Pancreas (tissue), 10 donors: Measurements from ENCODE around the gene RAB28. TPM values are rescaled to one million over a fixed set of nuclear protein-coding genes. Genes with fewer than 3 reads are reported as not detected.

Experiments
- ATAC-seq, 4 donors: fragments of 200-7000 bp; cut with Tn5 transposase; one replicate each; pipeline versions ENCODE4 v1.8.0 to v1.9.1; 2020; ENCODE audit warnings: mild to moderate bottlenecking in 4 of 4, moderate library complexity in 4 of 4
- DNase-seq, 6 donors: peaks; one replicate each; pipeline ENCODE4 v3.0.0-alpha.2; 2020
- FAIRE-seq: peaks from 2 replicates; lab custom pipeline; 2012; peaks lifted over from hg19 to GRCh38; lab: Jason Lieb, UNC
- H3K27ac ChIP-seq, 4 donors: fragments of 200-600 bp; sonication (generic); 1 replicate in 3 of 4; 2 replicates in 1 of 4; pipeline versions ENCODE4 v1.5.0 to v1.8.0; 2020
- H3K27me3 ChIP-seq, 4 donors: fragments of 200-600 bp; one replicate each; pipeline ENCODE4 v1.8.0; 2021
- H3K36me3 ChIP-seq, 3 donors: fragments of 200-600 bp; sonication (generic) in 1 of 3; one replicate each; pipeline versions ENCODE4 v1.5.0 to v1.8.0; 2020 to 2021
- H3K4me1 ChIP-seq, 3 donors: fragments of 200-600 bp; one replicate each; pipeline ENCODE4 v1.8.0; 2021
- H3K4me3 ChIP-seq, 4 donors: fragments of 200-600 bp; sonication (generic) in 2 of 4; one replicate each; pipeline versions ENCODE4 v1.5.0 to v1.8.0; 2020 to 2021
- H3K9me3 ChIP-seq, 4 donors: fragments of 200-600 bp; one replicate each; pipeline ENCODE4 v1.8.0; 2021
- CTCF ChIP-seq, 4 donors: fragments of 200-600 bp; sonication (generic) in 3 of 4; IDR thresholded peaks; one replicate each; pipeline versions ENCODE4 v1.5.0 to v1.8.0; 2021; ENCODE audit warnings: antibody characterized with exemption in 4 of 4
- WGBS, 2 donors: extraction: QIAGEN DNeasy Blood & Tissue Kit; methylation state at CpG; one replicate each; pipeline ENCODE4 v1.1.7; 2013; 5-methylcytosine and 5-hydroxymethylcytosine counted together
- intact Hi-C, 3 donors: fragments of 100-400 bp; cut with DNase I; formaldehyde crosslinking; loops; one replicate each; pipeline versions ENCODE4 v1.11.1 to v1.14.2; 2022
- polyA plus RNA-seq, 2 donors: library from polyadenylated mRNA; stranded (reverse); fragments of 200-250 nt; gene quantifications; one replicate each; pipeline ENCODE4 v1.2.3, GENCODE V29; 2013
- total RNA-seq, 6 donors: library from RNA; stranded (reverse); fragmentation: NEBNext Ultra II Directional in 4 of 6; extraction: Animal tissue kit (Norgen Biotek cat#: 25700) in 4 of 6; gene quantifications; one replicate each; pipeline versions ENCODE4 v1.2.1 to v1.2.4, GENCODE V29; 2021 to 2023
- donor health status: healthy with polysubstance abuse.
- donor health status: DM: no; HTN: no; CAD: no; lungs with moderate emphysema.
- donor health status: DM: no; HTN: no; CAD: no.
- donor health status: control.
- donor health status: control.
- donor health status: Bipolar disorder and iron deficiency.
- donor health status: DM: yes; HTN: yes; CAD: no.
- donor health status: DM: no; HTN: no; CAD: no.
- donor health status: DM: no; HTN: no; CAD: no.
- donor health status: DM: yes; HTN: yes; CAD: no.

Gene RAB28
- total and polyA plus RNA-seq, 8 donors: 2.9 to 10.5 (median 5.4) TPM

- Histone ChIP-seq H3K27ac (no peak overlapping the region), H3K27me3 (no peaks in the 10 kb centered on the region), H3K36me3 (no peaks in the 10 kb centered on the region), H3K9me3 (no peaks in the 10 kb centered on the region), H3K4me3 (no peak overlapping the region), H3K4me1 (no peaks in the 10 kb centered on the region)
- FAIRE-seq (no peak), DNase-seq (no peak), ATAC-seq (no peak)
- 81 to 87% methylated on average over 2 of the region's 2 CpGs for WGBS, 2 donors
- intact Hi-C loops: no loop called here
- no peak for TF ChIP-seq CTCF (IDR thresholded peaks at IDR 0.05)
Measured at GRCh38 chr4:13449590-13449989, 34.5 kb downstream of the RAB28 start.

DNA sequence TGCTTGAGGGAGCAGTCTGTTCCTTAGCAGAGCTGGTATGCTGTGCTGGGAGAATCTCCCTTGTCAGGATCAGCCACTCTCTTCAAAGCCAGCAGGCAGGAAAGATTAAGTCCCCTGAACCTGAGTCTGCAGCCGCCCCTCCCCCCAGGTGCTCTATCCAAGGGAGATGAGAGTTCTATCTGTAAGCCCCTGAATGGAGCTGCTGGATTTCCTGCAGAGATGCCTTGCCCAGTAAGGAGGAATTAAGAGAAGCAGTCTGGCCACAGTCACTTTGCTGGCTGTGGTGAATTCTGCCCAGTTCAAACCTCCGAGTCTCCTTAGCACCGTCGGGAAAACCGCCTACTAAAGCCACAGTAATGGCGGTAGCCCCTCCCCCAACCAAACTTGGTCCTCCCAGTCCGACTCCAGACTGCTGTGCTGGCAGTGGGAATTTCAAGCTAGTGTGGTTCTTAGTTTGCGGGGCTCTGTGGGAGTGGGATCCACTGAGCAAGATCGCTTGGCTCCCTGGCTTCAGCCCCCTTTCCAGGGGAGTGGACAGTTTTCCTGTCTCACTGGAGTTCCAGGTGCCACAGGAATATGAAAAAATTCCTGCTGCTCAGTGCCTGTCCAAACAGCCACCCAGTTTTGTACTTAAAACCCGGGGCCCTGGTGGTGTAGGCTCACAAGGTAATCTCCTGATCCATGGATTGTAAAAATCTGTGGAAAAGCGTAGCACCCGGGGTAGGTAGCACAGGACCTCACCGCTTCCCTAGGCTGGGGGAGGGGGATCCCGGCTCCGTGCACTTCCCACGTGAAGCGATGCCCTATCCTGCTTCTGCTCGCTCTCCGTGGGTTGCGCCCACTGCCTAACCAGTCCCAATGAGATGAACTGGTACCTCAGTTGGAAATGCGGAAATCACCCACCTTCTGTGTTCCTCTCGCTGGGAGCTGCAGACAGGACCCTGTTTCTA is 38.0 kb downstream of the RAB28 start:
- FAIRE-seq (no peak), ATAC-seq (no peak), DNase-seq (peak in 2 of 6 donors; percentile 26 to 34)
- H3K4me3 ChIP-seq: no peak overlapping the region
- WGBS, 2 donors: 92 to 94% methylated on average over 22 of the region's 22 CpGs
- H3K9me3 ChIP-seq: no peaks in the 10 kb centered on the region
- TF ChIP-seq CTCF (IDR thresholded peaks at IDR 0.05): no peak
- H3K36me3 ChIP-seq: no peaks in the 10 kb centered on the region
- H3K4me1 ChIP-seq: no peaks in the 10 kb centered on the region
- no peaks in the 10 kb centered on the region for H3K27me3 ChIP-seq
- intact Hi-C loops: no loop called here
- no peak overlapping the region for H3K27ac ChIP-seq

GRCh38 chr4:13441506-13441905 is 42.6 kb downstream of the RAB28 start:
- ATAC-seq (no peak), DNase-seq (no peak), FAIRE-seq (no peak)
- Histone ChIP-seq H3K27me3 (no peaks in the 10 kb centered on the region), H3K4me1 (no peaks in the 10 kb centered on the region), H3K27ac (no peak overlapping the region), H3K36me3 (no peaks in the 10 kb centered on the region), H3K9me3 (peaks cover 0 to under 1% (median 0%) of the 10 kb centered on the region in 4 donors), H3K4me3 (no peak overlapping the region)
- TF ChIP-seq CTCF (IDR thresholded peaks at IDR 0.05): no peak
- intact Hi-C loops: no loop called here

- DNase-seq (no peak), FAIRE-seq (no peak), ATAC-seq (no peak)
- intact Hi-C loops: no loop called here
- no peak overlapping the region for H3K27ac ChIP-seq
- H3K4me3 ChIP-seq: no peak overlapping the region
- 91 to 93% methylated on average over 2 of the region's 2 CpGs for WGBS, 2 donors
- TF ChIP-seq CTCF (IDR thresholded peaks at IDR 0.05): no peak
- peaks cover 0 to 2% (median 0%) of the 10 kb centered on the region in 4 donors for H3K9me3 ChIP-seq
- no peaks in the 10 kb centered on the region for H3K27me3 ChIP-seq
- H3K36me3 ChIP-seq: no peaks in the 10 kb centered on the region
- no peaks in the 10 kb centered on the region for H3K4me1 ChIP-seq
Measured at GRCh38 chr4:13436962-13437361, 47.2 kb downstream of the RAB28 start.

GRCh38 chr4:13432453-13432852 is 51.7 kb downstream of the RAB28 start:
- intact Hi-C loops: no loop called here
- H3K27ac ChIP-seq: no peak overlapping the region
- peaks cover 0 to 3% (median 0%) of the 10 kb centered on the region in 3 donors for H3K4me1 ChIP-seq
- FAIRE-seq: no peak
- H3K27me3 ChIP-seq: no peaks in the 10 kb centered on the region
- no peak for TF ChIP-seq CTCF (IDR thresholded peaks at IDR 0.05)
- no peak overlapping the region for H3K4me3 ChIP-seq
- 93% methylated on average over 1 of the region's 1 CpG for WGBS, 2 donors
- no peak for DNase-seq
- peaks cover 0 to 2% (median 0%) of the 10 kb centered on the region in 4 donors for H3K9me3 ChIP-seq
- ATAC-seq: no peak
- H3K36me3 ChIP-seq: no peaks in the 10 kb centered on the region
